D721Med (cell line): ENCODE data around the gene CACNA2D1.

Experiments
- DNase-seq: peaks from one replicate; pipeline ENCODE4 v3.0.0; 2011; ENCODE audit warnings: low spot score; ENCODE audit not compliant: insufficient read length
- FAIRE-seq: peaks from 2 replicates; lab custom pipeline; 2011; peaks lifted over from hg19 to GRCh38; lab: Jason Lieb, UNC
- TF ChIP-seq, protein P1 (sequence below): IDR thresholded peaks from 2 replicates; pipeline ENCODE4 v1.5.1; 2012; ENCODE audit warnings: mild to moderate bottlenecking, control low read depth; ENCODE audit not compliant: insufficient read depth; ENCODE audit errors: missing control alignments

The CACNA2D1 gene

DNA sequence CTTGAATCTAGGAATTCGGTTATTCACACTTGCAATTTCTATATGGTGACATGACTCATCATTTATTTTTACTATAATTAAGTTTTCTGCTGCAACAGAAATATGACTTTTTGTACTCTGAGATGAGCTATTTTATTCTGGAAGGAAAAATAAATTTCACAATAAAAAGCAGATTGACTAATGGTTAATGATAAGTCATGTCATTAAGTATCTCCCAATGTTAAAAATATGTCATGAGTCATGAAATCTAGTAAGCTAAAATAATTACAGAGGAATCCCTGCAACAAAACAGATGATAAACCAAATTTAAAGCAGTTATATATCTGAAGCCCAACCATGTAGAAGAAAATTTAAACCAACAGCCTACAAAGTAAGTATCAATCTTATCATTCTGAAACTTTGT is 149.2 kb downstream of the CACNA2D1 start:
- FAIRE-seq (no peak), DNase-seq (no peak)
- TF ChIP-seq, protein P1, sequence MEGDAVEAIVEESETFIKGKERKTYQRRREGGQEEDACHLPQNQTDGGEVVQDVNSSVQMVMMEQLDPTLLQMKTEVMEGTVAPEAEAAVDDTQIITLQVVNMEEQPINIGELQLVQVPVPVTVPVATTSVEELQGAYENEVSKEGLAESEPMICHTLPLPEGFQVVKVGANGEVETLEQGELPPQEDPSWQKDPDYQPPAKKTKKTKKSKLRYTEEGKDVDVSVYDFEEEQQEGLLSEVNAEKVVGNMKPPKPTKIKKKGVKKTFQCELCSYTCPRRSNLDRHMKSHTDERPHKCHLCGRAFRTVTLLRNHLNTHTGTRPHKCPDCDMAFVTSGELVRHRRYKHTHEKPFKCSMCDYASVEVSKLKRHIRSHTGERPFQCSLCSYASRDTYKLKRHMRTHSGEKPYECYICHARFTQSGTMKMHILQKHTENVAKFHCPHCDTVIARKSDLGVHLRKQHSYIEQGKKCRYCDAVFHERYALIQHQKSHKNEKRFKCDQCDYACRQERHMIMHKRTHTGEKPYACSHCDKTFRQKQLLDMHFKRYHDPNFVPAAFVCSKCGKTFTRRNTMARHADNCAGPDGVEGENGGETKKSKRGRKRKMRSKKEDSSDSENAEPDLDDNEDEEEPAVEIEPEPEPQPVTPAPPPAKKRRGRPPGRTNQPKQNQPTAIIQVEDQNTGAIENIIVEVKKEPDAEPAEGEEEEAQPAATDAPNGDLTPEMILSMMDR, result no peak

DNA sequence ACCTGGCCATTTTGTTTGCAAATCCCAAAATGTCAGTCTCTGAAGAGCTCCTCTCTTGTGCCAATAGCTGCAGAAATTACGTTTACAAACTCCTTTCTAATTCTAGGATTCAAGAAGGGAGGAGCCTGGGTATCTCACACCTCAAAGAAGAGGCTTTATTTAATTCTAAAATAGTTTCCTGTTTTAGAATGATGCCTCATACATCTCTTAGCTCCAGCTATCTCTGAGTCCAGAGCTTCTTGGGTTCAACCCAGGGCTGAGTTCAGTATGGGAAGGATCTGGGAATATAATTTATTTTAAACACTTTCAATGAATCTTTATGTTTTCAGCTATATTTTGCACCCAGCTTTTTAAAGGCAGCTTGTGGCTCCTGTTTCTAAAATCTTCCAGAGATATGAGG is 150.1 kb downstream of the CACNA2D1 start:
- FAIRE-seq, result no peak
- TF ChIP-seq, protein P1, result no peak
- DNase-seq, result no peak

DNA sequence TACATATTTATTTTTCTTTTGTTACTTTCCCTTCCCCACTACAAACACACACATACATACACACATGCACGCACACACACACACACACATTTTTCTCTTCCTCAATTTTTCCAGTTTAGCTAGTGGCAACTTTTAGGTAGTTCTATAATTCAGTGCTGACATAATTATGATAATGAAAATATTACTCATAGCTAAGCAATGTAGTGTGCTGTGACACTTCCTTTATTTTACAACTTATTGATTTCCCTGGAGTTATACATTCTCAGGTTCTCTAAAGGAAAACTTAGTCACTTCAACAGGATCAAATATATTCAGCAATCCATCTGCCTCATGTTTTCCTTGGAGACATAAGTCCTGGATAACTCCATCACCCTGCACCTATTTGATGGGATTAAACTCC is 151.6 kb downstream of the CACNA2D1 start:
- TF ChIP-seq, protein P1, result no peak
- DNase-seq, result no peak
- FAIRE-seq, result peak; percentile 94

DNA sequence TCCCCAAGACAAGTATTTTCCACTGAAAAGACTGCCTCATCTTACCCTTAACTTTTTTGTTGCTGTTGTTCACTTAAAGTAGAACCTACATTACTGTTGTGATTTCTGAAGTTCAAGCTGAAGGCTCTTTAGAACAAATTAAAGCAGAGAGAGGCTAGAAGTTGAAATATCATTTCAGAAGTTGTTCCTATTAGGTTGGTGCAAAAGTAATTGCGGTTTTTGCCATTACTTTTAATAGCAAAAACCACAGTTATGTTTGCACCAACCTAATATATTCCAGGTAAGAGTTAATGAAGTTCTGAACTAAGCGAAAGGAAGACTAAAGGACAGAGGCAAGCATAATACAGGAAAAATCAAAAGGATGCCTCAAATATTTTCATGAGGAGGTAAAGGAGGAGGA is 153.7 kb downstream of the CACNA2D1 start:
- DNase-seq (no peak), FAIRE-seq (no peak)
- TF ChIP-seq, protein P1, result no peak

DNA sequence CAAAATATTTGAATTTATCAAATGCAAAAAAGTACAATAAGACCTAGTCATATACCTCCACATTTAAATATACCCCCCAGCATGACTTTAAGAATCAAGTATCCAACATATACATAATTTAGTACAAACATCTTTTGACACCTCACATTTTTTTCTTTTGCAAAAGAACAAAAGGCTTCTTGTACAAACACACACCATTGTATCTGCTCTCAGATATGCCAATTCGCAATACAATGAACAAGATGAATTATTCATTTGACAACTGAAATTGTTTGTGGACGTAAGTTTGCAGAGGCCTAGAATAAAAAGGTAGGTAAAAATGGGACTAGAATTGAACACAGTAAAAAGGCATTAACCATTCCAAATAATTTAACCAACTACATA is 154.4 kb downstream of the CACNA2D1 start:
- no peak for DNase-seq
- TF ChIP-seq, protein P1, result no peak
- FAIRE-seq, result no peak

DNA sequence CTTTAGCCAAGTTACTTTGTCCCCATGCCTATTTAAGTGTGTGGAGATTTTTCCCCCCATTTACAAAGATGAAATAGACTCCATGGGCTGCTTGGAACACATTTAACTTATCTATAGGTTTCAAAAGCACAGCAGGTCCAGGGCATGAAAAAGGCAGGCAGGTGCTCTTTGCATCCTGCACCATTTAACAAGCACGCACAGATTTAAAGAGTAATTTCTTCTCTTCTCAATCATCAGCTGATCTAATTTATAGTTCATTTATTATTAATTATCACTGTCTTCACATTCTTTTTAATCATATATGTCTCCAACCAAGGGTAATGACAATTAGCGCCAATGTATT is 156.8 kb downstream of the CACNA2D1 start:
- FAIRE-seq (no peak), DNase-seq (no peak)
- TF ChIP-seq, protein P1, result no peak

DNA sequence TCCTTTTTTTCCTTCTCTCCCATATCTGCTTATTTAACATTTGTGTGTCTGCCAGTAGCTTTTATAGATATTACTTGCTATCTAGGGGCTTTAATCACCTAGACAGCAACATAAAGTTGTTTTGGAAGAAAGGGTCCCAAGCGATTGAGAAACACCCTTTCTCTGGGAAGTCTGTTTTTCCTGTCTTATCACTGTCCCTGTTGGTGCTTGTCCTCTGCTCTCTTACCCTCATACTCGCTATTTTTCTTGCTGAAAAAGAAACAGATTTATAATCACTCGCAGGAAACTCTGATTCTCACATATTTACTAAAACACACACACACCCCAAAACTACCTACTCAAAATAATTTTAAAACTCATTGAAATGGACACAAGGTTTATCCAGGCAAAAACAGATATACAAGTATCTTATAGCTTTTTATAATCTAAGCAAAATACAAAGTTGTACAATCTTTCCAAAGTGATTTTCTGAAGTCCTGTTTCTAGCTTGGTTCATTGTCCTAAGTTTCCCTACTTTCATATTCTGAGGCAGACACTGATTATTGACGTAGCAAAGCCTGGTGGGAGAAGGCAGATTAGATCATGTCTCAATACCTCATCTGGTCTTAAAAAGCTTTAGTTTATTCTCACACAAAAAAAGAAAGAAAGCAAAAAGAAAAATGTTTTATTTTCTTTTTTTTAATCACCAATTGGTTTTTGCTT is 157.3 kb downstream of the CACNA2D1 start:
- DNase-seq (no peak), FAIRE-seq (peak; percentile 32)
- TF ChIP-seq, protein P1, result no peak
